Gastrocnemius medialis (tissue), 4 donors: ENCODE data around the gene MGMT. TPM values are rescaled to one million over a fixed set of nuclear protein-coding genes. Genes with fewer than 3 reads are reported as not detected.

Experiments used
- ATAC-seq, 2 donors: fragments of 150-250 bp; one replicate each; pipeline ENCODE4 v1.9.1; 2016
- DNase-seq, 2 donors: peaks; one replicate each; pipeline ENCODE4 v3.0.0-alpha.2; 2019
- H3K27ac ChIP-seq, 4 donors: fragments of 200-600 bp; sonication (generic); 1 replicate in 1 of 4; 2 replicates in 3 of 4; pipeline ENCODE4 v1.5.1; 2016 to 2018; ENCODE audit warnings: mild to moderate bottlenecking in 2 of 4, moderate library complexity in 1 of 4
- H3K27me3 ChIP-seq, 3 donors: fragments of 200-600 bp; sonication (generic) in 2 of 3; 1 replicate in 1 of 3; 2 replicates in 2 of 3; pipeline versions ENCODE4 v1.5.1 to v1.6.0; 2016 to 2019; ENCODE audit warnings: mild to moderate bottlenecking in 1 of 3, moderate library complexity in 1 of 3
- H3K36me3 ChIP-seq, 2 donors: fragments of 200-600 bp; sonication (generic) in 1 of 2; one replicate each; pipeline ENCODE4 v1.5.1; 2017 to 2018
- H3K4me1 ChIP-seq, 2 donors: fragments of 200-600 bp; sonication (generic) in 1 of 2; one replicate each; pipeline ENCODE4 v1.5.1; 2016 to 2017; ENCODE audit warnings: mild to moderate bottlenecking in 2 of 2
- H3K4me3 ChIP-seq, 4 donors: fragments of 200-600 bp; sonication (generic) in 3 of 4; 1 replicate in 1 of 4; 2 replicates in 3 of 4; pipeline ENCODE4 v1.5.1; 2016 to 2019; ENCODE audit warnings: mild to moderate bottlenecking in 2 of 4
- H3K9me3 ChIP-seq, 3 donors: fragments of 200-600 bp; sonication (generic) in 2 of 3; 1 replicate in 1 of 3; 2 replicates in 2 of 3; pipeline ENCODE4 v1.5.1; 2016 to 2019
- CTCF ChIP-seq, 5 experiments: fragments of 450-650 bp in 3 of 5; fragments of 200-600 bp in 2 of 5; sonication (generic) in 2 of 5; IDR thresholded peaks in 4 of 5; conservative IDR thresholded peaks in 1 of 5; 1 replicate in 4 of 5; 2 replicates in 1 of 5; pipeline ENCODE4 v1.5.1; 2016 to 2019; ENCODE audit warnings: antibody characterized with exemption in 5 of 5, mild to moderate bottlenecking in 3 of 5, moderate library complexity in 3 of 5
- POLR2A ChIP-seq, 2 donors: fragments of 450-650 bp; IDR thresholded peaks; one replicate each; pipeline ENCODE4 v1.6.1; 2017; ENCODE audit warnings: antibody characterized with exemption in 2 of 2, mild to moderate bottlenecking in 2 of 2, moderate library complexity in 2 of 2
- in situ Hi-C, 4 donors: fragments of 200-750 bp; cut with MboI; loops; one replicate each; pipeline versions ENCODE4 v1.15.0 to v1.8.0; 2017; ENCODE audit warnings: low sequenced_read_pairs in 4 of 4
- intact Hi-C: fragments of 100-400 bp; cut with DNase I; formaldehyde crosslinking; loops from one replicate; pipeline ENCODE4 v1.15.1; 2023; ENCODE audit warnings: low total_unique reads
- total RNA-seq, 4 donors: library from RNA; depleted of rRNA; stranded (reverse); fragments of >200 nt; gene quantifications; one replicate each; pipeline versions ENCODE4 v1.1.0 to v1.2.3, GENCODE V29; 2016

Gene MGMT
- total RNA-seq, 4 donors from 2014 or later = 8.9 to 20.7 (median 17.1) TPM

GRCh38 chr10:129511086-129511485, 44.0 kb downstream of the MGMT start:
- Histone ChIP-seq H3K27me3 (no peaks in the 10 kb centered on the region), H3K36me3 (no peaks in the 10 kb centered on the region), H3K9me3 (no peaks in the 10 kb centered on the region), H3K4me1 (no peaks in the 10 kb centered on the region), H3K27ac (no peak overlapping the region), H3K4me3 (no peak overlapping the region)
- TF ChIP-seq POLR2A (IDR thresholded peaks at IDR 0.05) (no peak), CTCF (IDR thresholded peaks at IDR 0.05 in 4 of 5, conservative IDR thresholded peaks at IDR 0.05 in 1 of 5) (no peak)
- ATAC-seq (no peak), DNase-seq (no peak)
- in situ Hi-C loops (no loop called here), intact Hi-C loops (no loop called here)

GRCh38 chr10:129511758-129512157, 44.7 kb downstream of the MGMT start:
- DNase-seq = no peak
- Histone ChIP-seq H3K36me3 (no peaks in the 10 kb centered on the region), H3K4me1 (no peaks in the 10 kb centered on the region), H3K27me3 (no peaks in the 10 kb centered on the region), H3K27ac (no peak overlapping the region), H3K9me3 (no peaks in the 10 kb centered on the region), H3K4me3 (no peak overlapping the region)
- in situ Hi-C loops (no loop called here), intact Hi-C loops (no loop called here)
- no peak for ATAC-seq
- TF ChIP-seq CTCF (IDR thresholded peaks at IDR 0.05 in 4 of 5, conservative IDR thresholded peaks at IDR 0.05 in 1 of 5) (no peak), POLR2A (IDR thresholded peaks at IDR 0.05) (no peak)

GRCh38 chr10:129513312-129513711, 46.3 kb downstream of the MGMT start:
- Histone ChIP-seq H3K27ac (no peak overlapping the region), H3K4me1 (no peaks in the 10 kb centered on the region), H3K4me3 (no peak overlapping the region), H3K9me3 (no peaks in the 10 kb centered on the region), H3K27me3 (no peaks in the 10 kb centered on the region), H3K36me3 (no peaks in the 10 kb centered on the region)
- TF ChIP-seq CTCF (IDR thresholded peaks at IDR 0.05 in 4 of 5, conservative IDR thresholded peaks at IDR 0.05 in 1 of 5) (no peak), POLR2A (IDR thresholded peaks at IDR 0.05) (no peak)
- DNase-seq = no peak
- intact Hi-C loops = no loop called here
- in situ Hi-C loops = no loop called here
- ATAC-seq = no peak

- no peak for DNase-seq
- no peak overlapping the region for H3K27ac ChIP-seq
Observed at GRCh38 chr10:129514568-129515451, 47.8 kb downstream of the MGMT start.

More at GRCh38 chr10:129514568-129515451, 47.8 kb downstream of the MGMT start:
- ATAC-seq = no peak
- in situ Hi-C loops = no loop called here
- Histone ChIP-seq H3K36me3 (no peaks in the 10 kb centered on the region), H3K4me1 (no peaks in the 10 kb centered on the region), H3K9me3 (no peaks in the 10 kb centered on the region), H3K4me3 (no peak overlapping the region), H3K27me3 (no peaks in the 10 kb centered on the region)
- TF ChIP-seq POLR2A (IDR thresholded peaks at IDR 0.05) (no peak), CTCF (IDR thresholded peaks at IDR 0.05 in 4 of 5, conservative IDR thresholded peaks at IDR 0.05 in 1 of 5) (no peak)
- intact Hi-C loops = no loop called here
